SKM-1 treated with dmso at 0.1 percent for 144 hours (cell line): ENCODE measurements around the gene SPEF2.
A peak's percentile ranks its signal among the peaks of the same experiment; 100 is the strongest.

Experiments
- DNase-seq: peaks from one replicate; lab custom pipeline; 2025; ENCODE audit not compliant: unreplicated experiment; lab: John Stamatoyannopoulos, UW

SPEF2 gene

GRCh38 chr5:35617435-35618303 is at the start of gene SPEF2:
Gene SPEF2 (plus strand): TSS chr5:35617863. CDS start chr5:35617998, 135 bp downstream.
- peak; percentile 86 for DNase-seq

GRCh38 chr5:35575578-35575977 is 42.1 kb upstream of the SPEF2 start:
- DNase-seq: no peak

GRCh38 chr5:35587419-35587818 is 30.2 kb upstream of the SPEF2 start:
- DNase-seq: no peak

- no peak for DNase-seq
These were observed 24.3 kb upstream of the SPEF2 start for GRCh38 chr5:35593338-35593737.

- no peak for DNase-seq
These were observed 18.8 kb upstream of the SPEF2 start for GRCh38 chr5:35598707-35599370.

- DNase-seq: no peak
These were observed 17.1 kb upstream of the SPEF2 start for GRCh38 chr5:35600591-35600990.

GRCh38 chr5:35608881-35609779 is 8.5 kb upstream of the SPEF2 start:
- DNase-seq: no peak

GRCh38 chr5:35617060-35617434 is 616 bp upstream of the SPEF2 start:
- DNase-seq: no peak

- no peak for DNase-seq
These were observed 607 bp downstream of the SPEF2 start for GRCh38 chr5:35618304-35618636.

GRCh38 chr5:35618781-35619180 is 1.1 kb downstream of the SPEF2 start:
- DNase-seq: no peak

GRCh38 chr5:35622974-35623373 is 5.3 kb downstream of the SPEF2 start:
- DNase-seq: no peak

- DNase-seq: no peak
These were observed 6.3 kb downstream of the SPEF2 start for GRCh38 chr5:35623991-35624390.

- no peak for DNase-seq
These were observed 8.4 kb downstream of the SPEF2 start for GRCh38 chr5:35626108-35626507.

GRCh38 chr5:35626553-35626952 is 8.9 kb downstream of the SPEF2 start:
- DNase-seq: no peak

GRCh38 chr5:35634326-35634725 is 16.7 kb downstream of the SPEF2 start:
- no peak for DNase-seq

- DNase-seq: no peak
These were observed 23.0 kb downstream of the SPEF2 start for GRCh38 chr5:35640623-35641022.

- DNase-seq: no peak
These were observed 26.9 kb downstream of the SPEF2 start for GRCh38 chr5:35644543-35644942.

- DNase-seq: no peak
These were observed 29.5 kb downstream of the SPEF2 start for GRCh38 chr5:35647128-35647527.

- DNase-seq: no peak
These were observed 30.0 kb downstream of the SPEF2 start for GRCh38 chr5:35647712-35648111.

- peak; percentile 25 for DNase-seq
These were observed 33.5 kb downstream of the SPEF2 start for GRCh38 chr5:35651002-35651756.

- DNase-seq: no peak
These were observed 39.1 kb downstream of the SPEF2 start for GRCh38 chr5:35656721-35657120.
